Body of pancreas (tissue), 4 donors: ENCODE results near the gene OR2L2.

ENCODE experiments used
- POLR2A ChIP-seq, 3 donors: fragments of 450-650 bp; IDR thresholded peaks; one replicate each; pipeline ENCODE4 v1.6.1; 2016; ENCODE audit warnings: antibody characterized with exemption in 3 of 3, mild to moderate bottlenecking in 2 of 3
- TF ChIP-seq, protein P1 (sequence below), 7 experiments: fragments of 450-650 bp in 4 of 7; fragments of 200-600 bp in 3 of 7; sonication (generic) in 3 of 7; IDR thresholded peaks; one replicate each; pipeline ENCODE4 v1.5.1; 2016 to 2019; ENCODE audit warnings: antibody characterized with exemption in 7 of 7

DNA sequence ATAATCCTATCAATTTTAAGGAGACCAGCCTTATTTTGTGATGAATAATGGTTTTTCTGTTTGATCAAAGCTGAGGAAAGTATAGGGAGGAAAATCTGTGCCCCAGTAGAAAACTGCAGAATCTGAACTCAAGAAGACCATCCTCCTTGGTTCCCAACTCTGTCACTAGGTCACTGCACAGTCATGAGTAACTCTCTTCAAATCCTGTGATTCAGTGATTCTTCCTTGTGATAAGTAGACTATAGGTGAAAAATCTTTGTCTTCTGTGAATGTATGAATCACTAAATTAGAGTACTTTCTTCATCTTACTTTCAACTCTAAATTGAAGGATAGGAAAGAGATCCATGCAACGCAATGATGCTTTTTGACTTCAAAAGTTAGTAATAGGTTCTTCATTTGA is 29.7 kb upstream of the OR2L2 start:
- TF ChIP-seq, protein P1, sequence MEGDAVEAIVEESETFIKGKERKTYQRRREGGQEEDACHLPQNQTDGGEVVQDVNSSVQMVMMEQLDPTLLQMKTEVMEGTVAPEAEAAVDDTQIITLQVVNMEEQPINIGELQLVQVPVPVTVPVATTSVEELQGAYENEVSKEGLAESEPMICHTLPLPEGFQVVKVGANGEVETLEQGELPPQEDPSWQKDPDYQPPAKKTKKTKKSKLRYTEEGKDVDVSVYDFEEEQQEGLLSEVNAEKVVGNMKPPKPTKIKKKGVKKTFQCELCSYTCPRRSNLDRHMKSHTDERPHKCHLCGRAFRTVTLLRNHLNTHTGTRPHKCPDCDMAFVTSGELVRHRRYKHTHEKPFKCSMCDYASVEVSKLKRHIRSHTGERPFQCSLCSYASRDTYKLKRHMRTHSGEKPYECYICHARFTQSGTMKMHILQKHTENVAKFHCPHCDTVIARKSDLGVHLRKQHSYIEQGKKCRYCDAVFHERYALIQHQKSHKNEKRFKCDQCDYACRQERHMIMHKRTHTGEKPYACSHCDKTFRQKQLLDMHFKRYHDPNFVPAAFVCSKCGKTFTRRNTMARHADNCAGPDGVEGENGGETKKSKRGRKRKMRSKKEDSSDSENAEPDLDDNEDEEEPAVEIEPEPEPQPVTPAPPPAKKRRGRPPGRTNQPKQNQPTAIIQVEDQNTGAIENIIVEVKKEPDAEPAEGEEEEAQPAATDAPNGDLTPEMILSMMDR (IDR thresholded peaks at IDR 0.05): no peak
- TF ChIP-seq POLR2A (IDR thresholded peaks at IDR 0.05): no peak
